Brain pericyte (primary cell): ENCODE results near the gene DYTN.
A peak's percentile ranks its signal among the peaks of the same experiment; 100 is the strongest.

ENCODE experiments used
- DNase-seq: peaks from one replicate; pipeline ENCODE4 v3.0.0-alpha.2; 2012; ENCODE audit warnings: low read depth, low spot score

DYTN gene

GRCh38 chr2:206698811-206699210 is 19.4 kb downstream of the DYTN start:
- DNase-seq, result no peak

- DNase-seq, result no peak
These were observed 21.3 kb downstream of the DYTN start for GRCh38 chr2:206696910-206697309.

- DNase-seq, result peak; percentile 5
These were observed 24.6 kb downstream of the DYTN start for GRCh38 chr2:206693399-206694137.

- DNase-seq, result no peak
These were observed 25.2 kb downstream of the DYTN start for GRCh38 chr2:206692971-206693370.

GRCh38 chr2:206688990-206689389 is 29.2 kb downstream of the DYTN start:
- no peak for DNase-seq

GRCh38 chr2:206688453-206688852 is 29.7 kb downstream of the DYTN start:
- DNase-seq, result no peak

- DNase-seq, result no peak
These were observed 34.6 kb downstream of the DYTN start for GRCh38 chr2:206683546-206683945.

GRCh38 chr2:206670531-206671319 is 47.5 kb downstream of the DYTN start:
- no peak for DNase-seq

GRCh38 chr2:206665251-206665650 is 52.9 kb downstream of the DYTN start:
- DNase-seq, result no peak

GRCh38 chr2:206657087-206657486 is 61.1 kb downstream of the DYTN start:
- DNase-seq, result no peak

GRCh38 chr2:206647985-206648384 is 70.2 kb downstream of the DYTN start:
- DNase-seq, result no peak

- peak; percentile 10 for DNase-seq
These were observed 75.8 kb downstream of the DYTN start, which contains the start of gene FAM237A for GRCh38 chr2:206642075-206643025. Gene FAM237A, plus strand, starts transcription at chr2:206642487. Its CDS starts 1,750 bp downstream, at chr2:206644237.

- DNase-seq, result no peak
These were observed 77.0 kb downstream of the DYTN start for GRCh38 chr2:206641226-206641625.

GRCh38 chr2:206639636-206640035 is 78.6 kb downstream of the DYTN start:
- no peak for DNase-seq

GRCh38 chr2:206635015-206635414 is 83.2 kb downstream of the DYTN start:
- no peak for DNase-seq

- DNase-seq, result no peak
These were observed 86.9 kb downstream of the DYTN start for GRCh38 chr2:206631340-206631739.

GRCh38 chr2:206627632-206628031 is 90.6 kb downstream of the DYTN start:
- no peak for DNase-seq

GRCh38 chr2:206626108-206626507 is 92.1 kb downstream of the DYTN start:
- no peak for DNase-seq

GRCh38 chr2:206619011-206619410 is 99.2 kb downstream of the DYTN start:
- DNase-seq, result no peak

GRCh38 chr2:206616151-206616550 is 102.0 kb downstream of the DYTN start:
- DNase-seq, result no peak

- no peak for DNase-seq
These were observed 102.6 kb downstream of the DYTN start for GRCh38 chr2:206615417-206616089.
